ENCODE data around the gene F13A1.
"Not testable (repeated sequence)": the region's sequence is repeated elsewhere in the genome, so short reads cannot be mapped to it uniquely, and the experiment has no call there.

Gene F13A1

DNA sequence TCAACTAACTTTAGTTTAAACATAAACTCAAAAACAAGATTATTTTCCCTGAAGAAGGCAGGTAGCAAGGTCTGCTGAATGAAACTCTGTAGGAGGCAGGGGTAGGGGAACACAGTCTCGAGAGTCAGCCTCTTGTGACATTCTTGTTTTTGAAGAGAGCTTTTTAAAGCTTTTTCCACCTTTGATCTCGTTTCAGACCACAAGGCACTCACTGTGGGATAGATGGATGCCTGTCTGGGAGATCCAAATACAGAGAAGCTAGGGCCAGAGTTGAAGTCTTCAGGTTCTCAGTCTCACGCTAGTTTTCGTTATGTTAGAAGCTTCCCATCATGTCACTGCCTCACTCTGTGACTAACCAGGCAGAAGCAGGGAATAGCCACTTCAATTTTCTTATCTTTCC is 14.9 kb downstream of the F13A1 start:
- FAIRE-seq, result no peak

DNA sequence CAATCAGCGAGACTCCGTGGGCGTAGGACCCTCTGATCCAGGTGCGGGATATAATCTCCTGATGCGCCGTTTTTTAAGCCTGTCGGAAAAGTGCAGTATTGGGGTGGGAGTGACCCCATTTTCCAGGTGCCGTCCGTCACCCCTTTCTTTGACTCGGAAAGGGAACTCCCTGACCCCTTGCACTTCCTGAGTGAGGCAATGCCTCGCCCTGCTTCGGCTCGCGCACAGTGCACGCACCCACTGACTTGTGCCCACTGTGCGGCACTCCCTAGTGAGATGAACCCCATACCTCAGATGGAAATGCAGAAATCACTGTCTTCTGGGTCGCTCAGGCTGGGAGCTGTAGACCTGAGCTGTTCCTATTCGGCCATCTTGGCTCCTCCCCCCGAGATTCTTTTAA is 20.1 kb downstream of the F13A1 start:
- FAIRE-seq; DNase-seq (ENCODE audit: insufficient read length, low spot score): not testable (repeated sequence)

More for the DNA sequence above, 14.9 kb downstream of the F13A1 start:
- no peak for DNase-seq (ENCODE audit: insufficient read length, low spot score)
- TF ChIP-seq, protein P1, sequence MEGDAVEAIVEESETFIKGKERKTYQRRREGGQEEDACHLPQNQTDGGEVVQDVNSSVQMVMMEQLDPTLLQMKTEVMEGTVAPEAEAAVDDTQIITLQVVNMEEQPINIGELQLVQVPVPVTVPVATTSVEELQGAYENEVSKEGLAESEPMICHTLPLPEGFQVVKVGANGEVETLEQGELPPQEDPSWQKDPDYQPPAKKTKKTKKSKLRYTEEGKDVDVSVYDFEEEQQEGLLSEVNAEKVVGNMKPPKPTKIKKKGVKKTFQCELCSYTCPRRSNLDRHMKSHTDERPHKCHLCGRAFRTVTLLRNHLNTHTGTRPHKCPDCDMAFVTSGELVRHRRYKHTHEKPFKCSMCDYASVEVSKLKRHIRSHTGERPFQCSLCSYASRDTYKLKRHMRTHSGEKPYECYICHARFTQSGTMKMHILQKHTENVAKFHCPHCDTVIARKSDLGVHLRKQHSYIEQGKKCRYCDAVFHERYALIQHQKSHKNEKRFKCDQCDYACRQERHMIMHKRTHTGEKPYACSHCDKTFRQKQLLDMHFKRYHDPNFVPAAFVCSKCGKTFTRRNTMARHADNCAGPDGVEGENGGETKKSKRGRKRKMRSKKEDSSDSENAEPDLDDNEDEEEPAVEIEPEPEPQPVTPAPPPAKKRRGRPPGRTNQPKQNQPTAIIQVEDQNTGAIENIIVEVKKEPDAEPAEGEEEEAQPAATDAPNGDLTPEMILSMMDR (IDR thresholded peaks at IDR 0.05; ENCODE audit: insufficient read depth, missing control alignments), result no peak

DNA sequence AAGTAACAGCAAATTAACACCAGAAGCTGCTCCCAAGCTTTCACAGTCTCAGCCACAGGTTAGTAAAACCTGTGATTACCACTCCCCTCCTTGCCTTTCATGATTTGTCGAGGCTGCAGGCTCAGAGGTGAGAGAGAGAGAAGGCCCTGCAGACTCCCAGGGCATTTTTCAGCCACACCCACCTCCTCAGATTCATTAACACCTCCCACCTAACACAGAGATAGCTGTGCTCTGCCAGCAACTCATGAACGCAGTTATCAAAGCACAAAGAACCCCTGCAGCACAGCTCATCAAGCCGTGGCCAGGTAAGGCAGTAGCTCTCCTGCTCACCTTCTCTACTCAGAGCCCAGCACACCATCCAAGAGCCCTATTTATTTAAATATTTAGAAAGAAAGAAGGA is 27.1 kb downstream of the F13A1 start:
- FAIRE-seq (no peak), DNase-seq (ENCODE audit: insufficient read length, low spot score) (no peak)
- TF ChIP-seq, protein P1 (IDR thresholded peaks at IDR 0.05; ENCODE audit: insufficient read depth, missing control alignments), result no peak

DNA sequence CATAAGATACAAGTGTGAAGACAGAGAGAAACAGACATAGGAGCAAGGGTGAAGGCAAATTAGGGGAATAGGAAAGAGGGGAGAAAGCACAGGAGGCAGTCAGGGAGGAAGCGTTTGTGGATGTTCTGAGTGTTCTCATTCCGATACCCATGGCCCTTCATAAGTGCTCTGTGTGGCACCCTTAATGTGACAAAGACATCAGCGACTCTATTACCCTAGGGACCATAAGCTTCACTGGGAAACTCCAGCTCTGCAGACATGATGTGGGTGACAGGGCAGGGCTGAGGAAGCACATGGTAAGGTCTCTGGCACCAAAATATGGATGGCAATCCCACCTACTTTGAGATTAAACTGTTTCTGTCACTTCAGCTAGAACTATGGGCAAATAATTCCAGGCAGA is 33.0 kb downstream of the F13A1 start:
- TF ChIP-seq, protein P1 (IDR thresholded peaks at IDR 0.05; ENCODE audit: insufficient read depth, missing control alignments), result no peak
- DNase-seq (ENCODE audit: insufficient read length, low spot score) (no peak), FAIRE-seq (no peak)

DNA sequence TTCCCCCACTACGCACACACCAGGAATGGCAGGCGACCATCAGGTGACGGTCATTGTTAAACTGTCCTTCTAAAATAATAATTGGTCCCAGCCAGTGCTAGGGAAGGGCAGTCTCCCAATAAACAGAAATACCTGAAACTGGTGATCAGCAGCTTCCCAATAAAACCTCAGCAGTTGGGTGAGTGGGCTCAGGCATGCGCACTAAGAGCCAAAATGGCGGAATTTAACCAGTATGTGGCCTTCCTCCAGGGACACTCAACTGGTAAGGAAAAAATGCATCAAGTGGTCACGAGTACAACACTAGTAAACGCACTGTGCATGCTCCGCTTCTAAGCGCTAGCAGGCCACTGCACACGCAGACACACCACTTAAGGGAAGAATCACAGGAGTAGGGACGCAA is 34.8 kb downstream of the F13A1 start:
- DNase-seq (ENCODE audit: insufficient read length, low spot score) (no peak), FAIRE-seq (no peak)
- TF ChIP-seq, protein P1 (IDR thresholded peaks at IDR 0.05; ENCODE audit: insufficient read depth, missing control alignments), result no peak

DNA sequence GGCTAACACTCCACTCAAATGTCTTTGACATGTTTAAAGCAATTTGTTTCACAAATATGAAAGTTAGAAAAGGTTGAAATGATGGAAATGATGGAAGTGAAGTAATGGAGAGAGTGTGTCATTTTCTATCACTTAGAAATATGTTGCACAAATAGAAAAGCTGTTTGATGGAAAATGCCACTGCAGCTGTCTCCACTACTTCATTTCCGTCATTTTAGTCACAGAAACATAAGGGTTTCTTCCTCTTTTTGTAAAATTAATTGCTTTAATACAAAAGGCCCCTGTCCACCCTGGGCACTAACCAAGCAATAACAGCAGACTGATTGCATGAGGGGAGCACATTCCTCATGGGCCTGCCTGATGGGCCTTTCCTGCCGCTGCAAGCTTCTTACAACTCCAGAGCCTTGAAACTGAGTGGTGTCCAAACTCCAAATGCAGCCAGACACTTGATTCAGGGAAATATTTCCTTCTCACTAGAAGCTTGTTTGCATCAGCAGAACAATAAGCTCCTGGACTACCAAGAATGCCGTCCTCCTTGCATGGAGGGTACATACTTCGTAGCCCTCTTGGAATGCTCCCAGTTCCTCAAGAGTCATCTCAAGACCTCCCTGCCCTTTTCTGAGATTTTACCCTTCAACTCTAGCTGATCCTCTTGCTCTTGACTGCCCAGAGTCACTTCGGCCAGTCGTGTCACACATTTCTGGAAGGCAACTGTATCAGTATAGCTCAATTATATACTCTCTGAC is 36.1 kb downstream of the F13A1 start:
- no peak for FAIRE-seq
- TF ChIP-seq, protein P1 (IDR thresholded peaks at IDR 0.05; ENCODE audit: insufficient read depth, missing control alignments), result no peak
- DNase-seq (ENCODE audit: insufficient read length, low spot score), result no peak

DNA sequence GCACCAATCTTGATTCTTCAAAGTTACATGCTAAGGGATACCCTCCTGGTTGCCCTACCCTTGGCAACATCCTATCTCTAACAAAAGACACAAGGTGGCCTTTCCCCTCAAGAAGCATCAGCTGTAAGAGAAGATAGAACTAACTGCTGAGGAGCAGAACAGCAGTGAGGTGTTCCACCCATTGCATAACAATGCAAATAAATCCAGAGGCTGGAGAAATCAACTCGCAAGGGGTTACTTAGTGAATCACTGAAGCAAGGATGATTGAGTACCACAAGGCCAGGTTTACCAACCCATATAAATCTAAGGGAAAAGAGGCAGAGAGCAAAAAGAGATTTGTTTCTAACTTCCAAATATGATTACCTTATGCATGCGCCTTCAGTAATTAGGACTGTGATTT is 36.7 kb downstream of the F13A1 start:
- no peak for FAIRE-seq
- DNase-seq (ENCODE audit: insufficient read length, low spot score), result no peak
- TF ChIP-seq, protein P1 (IDR thresholded peaks at IDR 0.05; ENCODE audit: insufficient read depth, missing control alignments), result no peak

Measured in D721Med (cell line).